NCI-H2081 treated with DMSO at 0.1 percent for 48 hours (cell line): Measurements from ENCODE around the gene NR1D1.

Experiments
- DNase-seq: peaks from one replicate; lab custom pipeline; 2025; lab: John Stamatoyannopoulos, UW

Gene NR1D1

DNA sequence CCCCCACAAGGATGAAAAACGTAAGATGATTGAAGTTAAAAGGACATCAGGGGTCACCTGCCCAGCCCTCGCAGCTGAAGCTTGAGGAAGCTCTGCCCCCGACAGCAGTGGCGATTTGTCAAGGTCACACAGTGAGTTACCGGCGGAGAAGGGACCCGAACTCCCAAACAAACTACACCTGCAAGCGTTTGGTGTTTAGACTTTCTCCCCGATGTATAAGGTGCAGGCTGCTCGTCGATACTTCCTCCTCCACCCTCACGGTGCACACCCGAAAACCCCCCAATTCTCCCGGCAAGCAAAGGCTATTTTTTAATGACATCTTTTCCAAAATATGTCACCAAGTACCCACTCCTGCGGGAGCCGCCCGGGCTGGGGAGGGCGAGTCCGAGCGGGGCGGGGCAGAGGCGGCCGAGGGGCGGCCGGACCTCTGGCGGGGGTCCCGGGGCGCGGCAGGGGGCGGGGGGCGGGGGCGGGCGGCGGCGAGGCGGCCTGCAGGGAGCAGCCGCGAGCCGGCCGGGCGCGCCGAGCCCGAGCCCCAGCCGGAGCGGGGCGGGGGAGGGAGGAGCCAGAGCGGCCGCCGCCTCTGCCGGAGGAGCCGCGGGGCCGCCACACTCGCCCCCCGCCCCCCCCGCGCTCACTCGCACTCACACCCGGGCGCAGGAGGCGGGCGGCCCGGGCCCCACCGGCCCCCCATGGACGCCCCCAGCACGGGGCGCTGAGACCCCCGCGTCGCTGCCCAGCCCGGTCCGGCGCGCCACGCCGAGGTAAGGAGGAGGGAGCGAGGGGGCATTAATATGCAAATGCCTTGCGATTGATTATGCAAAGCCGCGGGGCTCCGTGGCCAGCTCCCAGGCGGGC lies 37.8 kb downstream of the NR1D1 start, which contains the start of gene THRA:
TSS of gene THRA (plus strand) at position 637 of the 858 bp plus-strand sequence. CDS start 11,524 bp downstream, outside the sequence.
- no peak for DNase-seq

DNA sequence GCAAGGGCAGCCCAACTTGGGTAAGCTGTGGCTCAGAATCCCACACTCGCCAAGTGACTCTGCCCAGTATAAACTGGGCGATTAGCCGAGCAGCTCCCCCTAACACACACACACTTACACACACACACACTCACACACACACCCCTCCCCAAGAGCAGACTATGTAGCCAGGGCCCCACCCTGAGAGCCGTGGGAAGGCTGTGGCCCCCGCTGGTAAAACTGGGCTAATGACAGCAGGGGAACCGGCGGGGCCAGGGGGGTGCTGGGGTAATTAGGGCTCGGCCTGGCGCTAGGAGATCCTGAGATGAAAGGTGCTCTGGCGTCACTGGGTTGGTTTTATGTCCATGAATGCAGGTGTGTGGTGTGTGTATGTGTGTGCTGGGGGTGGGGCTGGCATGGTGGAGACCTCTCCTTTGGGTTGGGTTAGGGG lies 38.8 kb downstream of the NR1D1 start:
- DNase-seq = no peak

DNA sequence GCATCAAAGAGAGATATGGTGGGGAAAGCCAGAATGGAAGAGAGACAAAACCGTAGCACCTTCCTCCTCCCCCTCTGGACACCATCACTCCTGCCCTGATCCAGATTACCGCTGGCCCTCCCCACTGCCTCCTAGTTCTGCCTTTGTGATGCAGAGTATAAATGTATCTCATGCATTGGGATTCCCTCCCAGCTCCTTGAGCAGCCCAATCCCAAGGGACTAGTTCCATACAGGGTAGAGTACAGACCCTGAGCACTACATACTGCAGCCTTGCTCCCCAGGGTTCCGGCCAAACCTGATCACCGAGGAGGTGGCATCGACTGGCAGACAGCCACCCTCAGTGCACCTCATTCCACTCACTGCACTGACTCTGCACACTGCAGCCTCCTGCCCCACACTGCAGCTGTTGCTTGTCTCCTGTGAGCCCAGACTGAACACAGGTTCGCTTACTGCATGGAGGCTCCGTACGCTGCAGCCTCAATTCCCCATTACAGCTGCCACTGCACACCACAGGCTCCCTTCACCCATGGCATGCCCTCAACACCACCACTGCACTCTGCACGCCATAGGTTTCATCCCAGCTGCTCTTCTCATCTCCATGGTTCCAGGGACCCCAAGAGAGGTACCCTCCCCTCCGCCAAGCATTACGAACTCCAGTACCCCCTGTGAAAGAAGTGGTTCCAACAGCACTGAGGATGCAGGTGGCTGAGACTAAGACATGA lies 39.3 kb downstream of the NR1D1 start:
- DNase-seq = no peak

- DNase-seq = no peak
Measured at GRCh38 chr17:40059729-40060475, 40.5 kb downstream of the NR1D1 start.

DNA sequence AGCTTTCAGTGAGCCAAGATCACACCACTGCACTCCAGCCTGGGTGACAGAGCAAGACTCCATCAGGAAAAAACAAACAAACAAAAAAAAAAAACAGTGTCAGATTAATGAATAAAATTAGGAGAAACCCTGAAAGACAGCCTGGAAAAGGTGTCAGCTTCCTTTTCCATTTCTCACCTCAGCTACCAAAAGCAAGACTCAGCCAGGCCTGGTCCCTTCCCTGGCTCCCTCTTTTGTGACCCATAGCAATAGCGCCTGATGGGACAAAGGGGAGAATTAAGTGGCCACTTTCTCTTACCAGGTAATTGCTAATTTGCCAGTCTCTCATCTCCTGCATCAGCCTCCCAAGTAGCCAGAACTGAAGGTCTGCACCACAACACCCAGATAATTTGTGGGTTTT lies 41.5 kb downstream of the NR1D1 start:
- no peak for DNase-seq

GRCh38 chr17:40058186-40058784 lies 42.1 kb downstream of the NR1D1 start:
- no peak for DNase-seq

GRCh38 chr17:40056379-40057015 lies 43.9 kb downstream of the NR1D1 start:
- DNase-seq = no peak
